IgD-negative memory B cell (primary cell): ENCODE measurements around the gene CEP78. TPM values are rescaled to one million over a fixed set of nuclear protein-coding genes. Genes with fewer than 3 reads are reported as not detected.
A peak's percentile ranks its signal among the peaks of the same experiment; 100 is the strongest.
"Not testable (repeated sequence)": the region's sequence is repeated elsewhere in the genome, so short reads cannot be mapped to it uniquely, and the experiment has no call there.

Experiments used
- H3K27ac Mint-ChIP-seq, 3 donors: one replicate each; pipeline ENCODE4 v1.8.0; 2020 to 2022; ENCODE audit warnings: mild to moderate bottlenecking in 3 of 3, mixed read lengths in 3 of 3, moderate library complexity in 1 of 3
- H3K27me3 Mint-ChIP-seq: one replicate; pipeline ENCODE4 v1.8.0; 2021; ENCODE audit warnings: mixed read lengths
- H3K36me3 Mint-ChIP-seq: one replicate; pipeline ENCODE4 v1.8.0; 2020; ENCODE audit warnings: mild to moderate bottlenecking, mixed read lengths
- H3K4me1 Mint-ChIP-seq, 3 donors: one replicate each; pipeline ENCODE4 v1.8.0; 2020 to 2022; ENCODE audit warnings: mixed read lengths in 3 of 3, mild to moderate bottlenecking in 1 of 3
- H3K4me3 Mint-ChIP-seq, 4 donors: one replicate each; pipeline ENCODE4 v1.8.0; 2020 to 2022; ENCODE audit warnings: mild to moderate bottlenecking in 4 of 4, mixed read lengths in 4 of 4, moderate library complexity in 3 of 4
- H3K9me3 Mint-ChIP-seq, 3 donors: one replicate each; pipeline ENCODE4 v1.8.0; 2020 to 2021; ENCODE audit warnings: mixed read lengths in 3 of 3, mild to moderate bottlenecking in 1 of 3
- polyA plus RNA-seq: library from polyadenylated mRNA; unstranded; fragments of 300-500 nt; fragmentation: Illumina TruSeq; gene quantifications from one replicate; pipeline ENCODE4 v1.2.3, GENCODE V29; 2021

Gene CEP78
- polyA plus RNA-seq, result 12.3 TPM

- Mint-ChIP-seq H3K4me1 (peaks cover 15 to 30% (median 17%) of the 10 kb centered on the region in 3 donors), H3K4me3 (peak within 1 kb of the TSS in 3 of 4 donors; percentile 95 to 99 (median 97)), H3K27me3 (no peaks in the 10 kb centered on the region), H3K27ac (peak within 1 kb of the TSS; percentile 23 to 95 (median 77)), H3K9me3 (no peaks in the 10 kb centered on the region), H3K36me3 (peaks cover 3% of the 10 kb centered on the region)
Observed at GRCh38 chr9:78235762-78236550, at the start of gene CEP78. Gene CEP78, plus strand, starts transcription at chr9:78236075. Its CDS starts 276 bp downstream, at chr9:78236351.

- H3K27me3 Mint-ChIP-seq, result peaks cover 5% of the 10 kb centered on the region
- peaks cover 0 to 2% (median 0%) of the 10 kb centered on the region in 3 donors for H3K9me3 Mint-ChIP-seq
- peaks cover 10 to 17% (median 16%) of the 10 kb centered on the region in 3 donors for H3K4me1 Mint-ChIP-seq
- peak overlapping the region in 1 of 4 donors; percentile 31 for H3K4me3 Mint-ChIP-seq
- peaks cover 2% of the 10 kb centered on the region for H3K36me3 Mint-ChIP-seq
- H3K27ac Mint-ChIP-seq, result peak overlapping the region in 1 of 3 donors; percentile 49
Observed at GRCh38 chr9:78187763-78188484, 48.0 kb upstream of the CEP78 start.

GRCh38 chr9:78188594-78188993 is 47.3 kb upstream of the CEP78 start:
- H3K27ac Mint-ChIP-seq, result no peak overlapping the region
- peaks cover 3% of the 10 kb centered on the region for H3K27me3 Mint-ChIP-seq

GRCh38 chr9:78189001-78189400 is 46.9 kb upstream of the CEP78 start:
- H3K4me3 Mint-ChIP-seq, result no peak overlapping the region
- peaks cover 17 to 22% (median 18%) of the 10 kb centered on the region in 3 donors for H3K4me1 Mint-ChIP-seq
- H3K9me3 Mint-ChIP-seq, result peaks cover 0 to 2% (median under 1%) of the 10 kb centered on the region in 3 donors
- no peak overlapping the region for H3K27ac Mint-ChIP-seq
- H3K36me3 Mint-ChIP-seq, result peaks cover 2% of the 10 kb centered on the region
- H3K27me3 Mint-ChIP-seq, result peaks cover 3% of the 10 kb centered on the region

More at GRCh38 chr9:78188594-78188993, 47.3 kb upstream of the CEP78 start:
- Mint-ChIP-seq H3K4me1 (peaks cover 14 to 19% (median 16%) of the 10 kb centered on the region in 3 donors), H3K9me3 (peaks cover 0 to 2% (median 0%) of the 10 kb centered on the region in 3 donors), H3K36me3 (peaks cover 2% of the 10 kb centered on the region), H3K4me3 (no peak overlapping the region)

- no peak overlapping the region for H3K4me3 Mint-ChIP-seq
- H3K36me3 Mint-ChIP-seq, result peaks cover 2% of the 10 kb centered on the region
- H3K9me3 Mint-ChIP-seq, result peaks cover 0 to 3% (median 2%) of the 10 kb centered on the region in 3 donors
- peaks cover 3% of the 10 kb centered on the region for H3K27me3 Mint-ChIP-seq
- peaks cover 22 to 26% (median 22%) of the 10 kb centered on the region in 3 donors for H3K4me1 Mint-ChIP-seq
- H3K27ac Mint-ChIP-seq, result no peak overlapping the region
Observed at GRCh38 chr9:78189461-78189860, 46.4 kb upstream of the CEP78 start.

GRCh38 chr9:78191931-78192330 is 43.9 kb upstream of the CEP78 start:
- H3K9me3 Mint-ChIP-seq, result peaks cover 0 to 5% (median 2%) of the 10 kb centered on the region in 3 donors
- peaks cover 2% of the 10 kb centered on the region for H3K36me3 Mint-ChIP-seq
- no peak overlapping the region for H3K4me3 Mint-ChIP-seq
- H3K27me3 Mint-ChIP-seq, result peaks cover 3% of the 10 kb centered on the region
- no peak overlapping the region for H3K27ac Mint-ChIP-seq
- H3K4me1 Mint-ChIP-seq, result peaks cover 34 to 42% (median 36%) of the 10 kb centered on the region in 3 donors

- no peaks in the 10 kb centered on the region for H3K27me3 Mint-ChIP-seq
- peak overlapping the region in 2 of 3 donors; percentile 37 to 49 for H3K27ac Mint-ChIP-seq
Observed at GRCh38 chr9:78196258-78196657, 39.6 kb upstream of the CEP78 start.

GRCh38 chr9:78201158-78201777 is 34.6 kb upstream of the CEP78 start:
- H3K27me3 Mint-ChIP-seq, result not testable (repeated sequence)
- H3K9me3 Mint-ChIP-seq, result peaks cover 4 to 43% (median 38%) of the 10 kb centered on the region in 3 donors
- peak overlapping the region; percentile 66 to 90 (median 87) for H3K27ac Mint-ChIP-seq
- peak overlapping the region in 2 of 4 donors; percentile 77 to 85 for H3K4me3 Mint-ChIP-seq
- H3K4me1 Mint-ChIP-seq, result peaks cover 22 to 42% (median 38%) of the 10 kb centered on the region in 3 donors
- H3K36me3 Mint-ChIP-seq, result peaks cover 11% of the 10 kb centered on the region

More at GRCh38 chr9:78196258-78196657, 39.6 kb upstream of the CEP78 start:
- H3K9me3 Mint-ChIP-seq, result peaks cover 7 to 20% (median 8%) of the 10 kb centered on the region in 3 donors
- H3K4me1 Mint-ChIP-seq, result peaks cover 37 to 48% (median 41%) of the 10 kb centered on the region in 3 donors
- H3K4me3 Mint-ChIP-seq, result peak overlapping the region in 3 of 4 donors; percentile 58 to 91 (median 83)
- peaks cover 1% of the 10 kb centered on the region for H3K36me3 Mint-ChIP-seq

- peaks cover 0 to 28% (median 22%) of the 10 kb centered on the region in 3 donors for H3K9me3 Mint-ChIP-seq
- H3K4me3 Mint-ChIP-seq, result no peak overlapping the region
- H3K27me3 Mint-ChIP-seq, result peaks cover 1% of the 10 kb centered on the region
- peaks cover 16 to 18% (median 18%) of the 10 kb centered on the region in 3 donors for H3K4me1 Mint-ChIP-seq
- H3K36me3 Mint-ChIP-seq, result peaks cover 9% of the 10 kb centered on the region
- H3K27ac Mint-ChIP-seq, result no peak overlapping the region
Observed at GRCh38 chr9:78207319-78207718, 28.6 kb upstream of the CEP78 start.

GRCh38 chr9:78207901-78208300 is 28.0 kb upstream of the CEP78 start:
- no peak overlapping the region for H3K27ac Mint-ChIP-seq
- peaks cover 8% of the 10 kb centered on the region for H3K36me3 Mint-ChIP-seq
- peaks cover 16 to 19% (median 16%) of the 10 kb centered on the region in 3 donors for H3K4me1 Mint-ChIP-seq
- H3K27me3 Mint-ChIP-seq, result peaks cover 1% of the 10 kb centered on the region
- peaks cover 0 to 23% (median 18%) of the 10 kb centered on the region in 3 donors for H3K9me3 Mint-ChIP-seq
- H3K4me3 Mint-ChIP-seq, result no peak overlapping the region

- peaks cover 1% of the 10 kb centered on the region for H3K27me3 Mint-ChIP-seq
- H3K4me3 Mint-ChIP-seq, result no peak overlapping the region
- H3K36me3 Mint-ChIP-seq, result peaks cover 3% of the 10 kb centered on the region
- H3K9me3 Mint-ChIP-seq, result peaks cover 0 to 11% (median 5%) of the 10 kb centered on the region in 3 donors
- no peak overlapping the region for H3K27ac Mint-ChIP-seq
- H3K4me1 Mint-ChIP-seq, result peaks cover 16 to 23% (median 16%) of the 10 kb centered on the region in 3 donors
Observed at GRCh38 chr9:78209127-78209526, 26.7 kb upstream of the CEP78 start.

GRCh38 chr9:78210841-78211301 is 25.0 kb upstream of the CEP78 start:
- Mint-ChIP-seq H3K27me3 (peaks cover 1% of the 10 kb centered on the region), H3K9me3 (peaks cover 0 to 4% (median 2%) of the 10 kb centered on the region in 3 donors), H3K4me3 (peak overlapping the region in 3 of 4 donors; percentile 1 to 70 (median 51)), H3K4me1 (peaks cover 16 to 23% (median 16%) of the 10 kb centered on the region in 3 donors), H3K36me3 (peaks cover 3% of the 10 kb centered on the region), H3K27ac (peak overlapping the region in 2 of 3 donors; percentile 7 to 25)

- Mint-ChIP-seq H3K27me3 (peaks cover 1% of the 10 kb centered on the region), H3K4me1 (peaks cover 16 to 23% (median 16%) of the 10 kb centered on the region in 3 donors), H3K9me3 (no peaks in the 10 kb centered on the region), H3K27ac (no peak overlapping the region), H3K36me3 (no peaks in the 10 kb centered on the region), H3K4me3 (no peak overlapping the region)
Observed at GRCh38 chr9:78212868-78213267, 23.0 kb upstream of the CEP78 start.

- peaks cover 1% of the 10 kb centered on the region for H3K27me3 Mint-ChIP-seq
- H3K4me3 Mint-ChIP-seq, result no peak overlapping the region
- H3K9me3 Mint-ChIP-seq, result no peaks in the 10 kb centered on the region
- peaks cover 16 to 23% (median 16%) of the 10 kb centered on the region in 3 donors for H3K4me1 Mint-ChIP-seq
- H3K27ac Mint-ChIP-seq, result no peak overlapping the region
- no peaks in the 10 kb centered on the region for H3K36me3 Mint-ChIP-seq
Observed at GRCh38 chr9:78213712-78214111, 22.2 kb upstream of the CEP78 start.
